Immature natural killer cell (primary cell): Measurements from ENCODE around the gene PCDHB9. TPM values are rescaled to one million over a fixed set of nuclear protein-coding genes. Genes with fewer than 3 reads are reported as not detected.
"Not testable (repeated sequence)": the region's sequence is repeated elsewhere in the genome, so short reads cannot be mapped to it uniquely, and the experiment has no call there.

Experiments
- DNase-seq, 3 donors: peaks; one replicate each; pipeline ENCODE4 v3.0.0; 2022; ENCODE audit warnings: mixed read lengths in 1 of 3
- H3K27ac Mint-ChIP-seq, 6 donors: one replicate each; pipeline ENCODE4 v1.8.0; 2020; ENCODE audit warnings: mixed read lengths in 6 of 6, mild to moderate bottlenecking in 5 of 6, inconsistent platforms in 4 of 6, moderate library complexity in 3 of 6
- H3K27me3 Mint-ChIP-seq, 3 donors: one replicate each; pipeline ENCODE4 v1.8.0; 2020 to 2021; ENCODE audit warnings: low read depth in 3 of 3, mild to moderate bottlenecking in 3 of 3, mixed read lengths in 3 of 3, moderate library complexity in 3 of 3, inconsistent platforms in 1 of 3
- H3K36me3 Mint-ChIP-seq, 3 donors: one replicate each; pipeline ENCODE4 v1.8.0; 2020; ENCODE audit warnings: mixed read lengths in 3 of 3, inconsistent platforms in 2 of 3, mild to moderate bottlenecking in 2 of 3
- H3K4me1 Mint-ChIP-seq, 2 donors: one replicate each; pipeline ENCODE4 v1.8.0; 2020; ENCODE audit warnings: inconsistent platforms in 2 of 2, mild to moderate bottlenecking in 2 of 2, mixed read lengths in 2 of 2, moderate library complexity in 1 of 2
- H3K4me3 Mint-ChIP-seq, 5 donors: one replicate each; pipeline ENCODE4 v1.8.0; 2020; ENCODE audit warnings: mild to moderate bottlenecking in 5 of 5, mixed read lengths in 5 of 5, inconsistent platforms in 3 of 5, moderate library complexity in 3 of 5
- H3K9me3 Mint-ChIP-seq, 6 donors: one replicate each; pipeline ENCODE4 v1.8.0; 2020; ENCODE audit warnings: mild to moderate bottlenecking in 6 of 6, mixed read lengths in 6 of 6, inconsistent platforms in 4 of 6, moderate library complexity in 3 of 6
- polyA plus RNA-seq, 3 donors: library from polyadenylated mRNA; unstranded; fragments of 300-500 nt; fragmentation: Illumina TruSeq; gene quantifications; one replicate each; pipeline ENCODE4 v1.2.3, GENCODE V29; 2021

PCDHB9 gene
- polyA plus RNA-seq, 3 donors from 2014 or later, result not detected

DNA sequence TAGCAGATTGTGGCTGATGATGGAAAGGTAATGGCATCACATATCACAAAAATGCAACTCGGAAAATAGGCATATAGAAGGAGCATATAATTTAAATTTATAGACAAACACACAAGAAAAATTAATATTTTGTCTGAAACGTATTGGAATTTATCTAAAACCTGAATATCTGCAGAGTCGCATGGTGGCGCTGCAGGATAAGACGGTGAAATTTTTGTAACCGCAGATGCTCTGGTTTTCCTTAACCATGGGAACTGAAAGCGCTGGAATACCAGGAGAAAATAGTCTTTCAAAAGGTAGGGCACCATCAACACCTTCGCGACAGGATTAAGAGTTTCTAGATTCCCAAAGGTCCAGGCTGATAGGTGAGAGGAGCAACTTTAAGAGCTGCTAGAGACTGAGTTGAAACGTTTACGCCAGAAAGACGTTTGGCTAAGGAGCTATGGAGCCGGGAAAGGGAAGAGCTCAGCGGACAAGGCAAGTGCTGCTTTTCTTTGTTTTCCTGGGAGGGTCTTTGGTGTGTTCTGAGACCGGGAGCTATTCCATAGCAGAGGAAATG, 47.2 kb downstream of the PCDHB9 start:
- Mint-ChIP-seq H3K27me3 (peaks cover 1 to 30% (median 10%) of the 10 kb centered on the region in 3 donors), H3K9me3 (peaks cover 15 to 62% (median 44%) of the 10 kb centered on the region in 6 donors), H3K4me3 (no peak overlapping the region), H3K4me1 (no peaks in the 10 kb centered on the region), H3K27ac (no peak overlapping the region), H3K36me3 (peaks cover 0 to 8% (median 0%) of the 10 kb centered on the region in 3 donors)
- no peak for DNase-seq

DNA sequence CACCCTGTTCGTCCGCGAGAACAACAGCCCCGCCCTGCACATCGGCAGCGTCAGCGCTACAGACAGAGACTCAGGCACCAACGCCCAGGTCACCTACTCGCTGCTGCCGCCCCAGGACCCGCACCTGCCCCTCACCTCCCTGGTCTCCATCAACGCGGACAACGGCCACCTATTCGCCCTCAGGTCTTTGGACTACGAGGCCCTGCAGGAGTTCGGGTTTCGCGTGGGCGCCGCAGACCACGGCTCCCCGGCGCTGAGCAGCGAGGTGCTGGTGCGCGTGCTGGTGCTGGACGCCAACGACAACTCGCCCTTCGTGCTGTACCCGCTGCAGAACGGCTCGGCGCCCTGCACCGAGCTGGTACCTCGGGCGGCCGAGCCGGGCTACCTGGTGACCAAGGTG, 49.0 kb downstream of the PCDHB9 start:
- not testable (repeated sequence) for H3K4me1 Mint-ChIP-seq, H3K27ac Mint-ChIP-seq, DNase-seq, H3K4me3 Mint-ChIP-seq
- H3K9me3 Mint-ChIP-seq, result peaks cover 29 to 79% (median 61%) of the 10 kb centered on the region in 6 donors
- peaks cover 2 to 20% (median 5%) of the 10 kb centered on the region in 3 donors for H3K36me3 Mint-ChIP-seq
- peaks cover 4 to 39% (median 10%) of the 10 kb centered on the region in 3 donors for H3K27me3 Mint-ChIP-seq

DNA sequence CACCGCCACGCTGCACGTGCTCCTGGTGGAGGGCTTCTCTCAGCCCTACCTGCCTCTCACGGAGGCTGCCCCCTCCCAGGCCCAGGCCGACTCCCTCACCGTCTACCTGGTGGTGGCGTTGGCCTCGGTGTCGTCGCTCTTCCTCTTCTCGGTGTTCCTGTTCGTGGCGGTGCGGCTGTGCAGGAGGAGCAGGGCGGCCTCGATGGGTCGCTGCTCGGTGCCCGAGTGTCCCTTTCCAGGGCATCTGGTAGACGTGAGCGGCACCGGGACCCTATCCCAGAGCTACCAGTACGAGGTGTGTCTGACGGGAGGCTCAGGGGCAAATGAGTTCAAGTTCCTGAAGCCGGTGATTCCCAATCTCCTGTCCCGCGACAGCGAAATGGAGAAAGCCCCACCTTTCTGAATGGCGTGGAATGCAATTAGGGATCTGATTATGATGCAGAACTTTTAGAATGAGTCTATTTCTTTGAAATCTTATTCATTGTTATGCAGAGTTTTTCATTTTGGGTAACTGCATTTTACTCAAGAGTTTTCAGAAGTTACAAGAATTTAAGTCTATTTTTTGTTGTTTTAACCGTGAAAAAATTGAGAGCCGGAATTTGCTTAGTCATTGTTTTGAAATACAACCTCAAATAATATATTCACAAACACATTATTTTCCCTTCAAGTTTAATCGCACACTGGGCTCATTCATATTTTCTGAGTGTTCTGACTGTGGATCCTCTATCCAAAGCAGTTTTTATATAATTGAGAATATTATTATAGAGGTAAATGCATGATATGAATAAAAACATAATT, 49.8 kb downstream of the PCDHB9 start:
- no peaks in the 10 kb centered on the region for H3K4me1 Mint-ChIP-seq
- no peak overlapping the region for H3K27ac Mint-ChIP-seq
- H3K9me3 Mint-ChIP-seq, result peaks cover 28 to 76% (median 60%) of the 10 kb centered on the region in 6 donors
- no peak for DNase-seq
- peaks cover 7 to 38% (median 10%) of the 10 kb centered on the region in 3 donors for H3K27me3 Mint-ChIP-seq
- H3K4me3 Mint-ChIP-seq, result no peak overlapping the region
- peaks cover 2 to 20% (median 6%) of the 10 kb centered on the region in 3 donors for H3K36me3 Mint-ChIP-seq

Other genes starting within 250 kb of the PCDHB9 start
- not detected for gene PCDHAC2, start 220.7 kb upstream of the PCDHB9 start, polyA plus RNA-seq
- not detected for gene PCDHB1, start 135.8 kb upstream of the PCDHB9 start, polyA plus RNA-seq
- not detected for gene PCDHB2, start 92.5 kb upstream of the PCDHB9 start, polyA plus RNA-seq
- gene PCDHB3, start 86.7 kb upstream of the PCDHB9 start, polyA plus RNA-seq, result not detected
- gene PCDHB4, start 65.3 kb upstream of the PCDHB9 start, polyA plus RNA-seq, result not detected
- gene PCDHB5, start 52.0 kb upstream of the PCDHB9 start, polyA plus RNA-seq, result not detected
- not detected for gene PCDHB6, start 37.1 kb upstream of the PCDHB9 start, polyA plus RNA-seq
- not detected for gene PCDHB7, start 14.5 kb upstream of the PCDHB9 start, polyA plus RNA-seq
- not detected for gene PCDHB8, start 9.4 kb upstream of the PCDHB9 start, polyA plus RNA-seq
- gene PCDHB16, start 4.8 kb upstream of the PCDHB9 start, polyA plus RNA-seq, result not detected
- gene PCDHB10, start 5.2 kb downstream of the PCDHB9 start, polyA plus RNA-seq, result not detected
- gene PCDHB11, start 12.5 kb downstream of the PCDHB9 start, polyA plus RNA-seq, result not detected
- not detected for gene PCDHB12, start 21.6 kb downstream of the PCDHB9 start, polyA plus RNA-seq
- not detected for gene PCDHB13, start 26.8 kb downstream of the PCDHB9 start, polyA plus RNA-seq
- not detected for gene PCDHB14, start 36.2 kb downstream of the PCDHB9 start, polyA plus RNA-seq
- gene PCDHB15, start 58.2 kb downstream of the PCDHB9 start, polyA plus RNA-seq, result under 1 TPM in 1 of 3 donors, not detected in 2; 0.16 TPM
- gene SLC25A2, start 116.9 kb downstream of the PCDHB9 start, polyA plus RNA-seq, result not detected
- 100 to 1,000 TPM; 136 to 191 (median 151) TPM for gene TAF7, start 133.6 kb downstream of the PCDHB9 start, polyA plus RNA-seq
- not detected for gene PCDHGA1, start 143.4 kb downstream of the PCDHB9 start, polyA plus RNA-seq
- not detected for gene PCDHGA2, start 151.6 kb downstream of the PCDHB9 start, polyA plus RNA-seq
- gene PCDHGA3, start 156.7 kb downstream of the PCDHB9 start, polyA plus RNA-seq, result under 1 TPM in 1 of 3 donors, not detected in 2; 0.11 TPM
- gene PCDHGB1, start 162.9 kb downstream of the PCDHB9 start, polyA plus RNA-seq, result not detected
- gene PCDHGA4, start 167.9 kb downstream of the PCDHB9 start, polyA plus RNA-seq, result under 1 TPM in 2 of 3 donors, not detected in 1; 0.10 to 0.11 TPM
- not detected for gene PCDHGB2, start 172.8 kb downstream of the PCDHB9 start, polyA plus RNA-seq
- not detected for gene PCDHGA5, start 177.0 kb downstream of the PCDHB9 start, polyA plus RNA-seq
- under 1 TPM in 2 of 3 donors, not detected in 1; 0.06 to 0.15 TPM for gene PCDHGB3, start 183.1 kb downstream of the PCDHB9 start, polyA plus RNA-seq
- not detected for gene PCDHGA6, start 186.7 kb downstream of the PCDHB9 start, polyA plus RNA-seq
- not detected for gene PCDHGA7, start 195.6 kb downstream of the PCDHB9 start, polyA plus RNA-seq
- gene PCDHGB4, start 200.5 kb downstream of the PCDHB9 start, polyA plus RNA-seq, result under 1 TPM in 1 of 3 donors, not detected in 2; 0.13 TPM
- under 1 TPM in 1 of 3 donors, not detected in 2; 0.07 TPM for gene PCDHGA8, start 205.5 kb downstream of the PCDHB9 start, polyA plus RNA-seq
- gene PCDHGB5, start 210.8 kb downstream of the PCDHB9 start, polyA plus RNA-seq, result 1 to 10 TPM in 2 of 3 donors, under 1 TPM in 1; 0.36 to 2.1 (median 2.0) TPM
- gene PCDHGA9, start 215.6 kb downstream of the PCDHB9 start, polyA plus RNA-seq, result under 1 TPM in 1 of 3 donors, not detected in 2; 0.04 TPM
- 1 to 10 TPM in 1 of 3 donors, under 1 TPM in 1, not detected in 1; 0.38 to 1.9 TPM for gene PCDHGB6, start 220.9 kb downstream of the PCDHB9 start, polyA plus RNA-seq
- under 1 TPM in 1 of 3 donors, not detected in 2; 0.43 TPM for gene PCDHGA10, start 225.8 kb downstream of the PCDHB9 start, polyA plus RNA-seq
- gene PCDHGB7, start 230.5 kb downstream of the PCDHB9 start, polyA plus RNA-seq, result under 1 TPM in 1 of 3 donors, not detected in 2; 0.13 TPM
- gene PCDHGA11, start 233.9 kb downstream of the PCDHB9 start, polyA plus RNA-seq, result under 1 TPM in 1 of 3 donors, not detected in 2; 0.11 TPM
- under 1 TPM in 1 of 3 donors, not detected in 2; 0.25 TPM for gene PCDHGA12, start 243.3 kb downstream of the PCDHB9 start, polyA plus RNA-seq